DOHH2 (cell line): ENCODE results near the gene MYO18A.
"Not testable (repeated sequence)": the region's sequence is repeated elsewhere in the genome, so short reads cannot be mapped to it uniquely, and the experiment has no call there.

Experiments used
- H3F3A ChIP-seq: fragments of 200-600 bp; sonication (generic), shearing (Covaris generic); 2 replicates; pipeline ENCODE4 v1.6.0; 2016; ENCODE audit warnings: antibody characterized with exemption, mild to moderate bottlenecking; ENCODE audit not compliant: control insufficient read depth, insufficient read depth
- H3K27ac ChIP-seq: fragments of 200-600 bp; sonication (generic); 2 replicates; pipeline ENCODE4 v1.5.1; 2014; ENCODE audit warnings: low read depth, mild to moderate bottlenecking, low read length, moderate library complexity
- H3K27me3 ChIP-seq: fragments of 200-600 bp; sonication (generic); 2 replicates; pipeline ENCODE4 v1.6.1; 2014; ENCODE audit warnings: mild to moderate bottlenecking, low read length, mixed read lengths; ENCODE audit not compliant: control insufficient read depth
- H3K36me3 ChIP-seq: fragments of 200-600 bp; sonication (generic); 2 replicates; pipeline ENCODE4 v1.6.1; 2014; ENCODE audit warnings: mild to moderate bottlenecking, low read length, moderate library complexity, mixed read lengths; ENCODE audit not compliant: control insufficient read depth
- H3K4me1 ChIP-seq: fragments of 200-600 bp; sonication (generic); 2 replicates; pipeline ENCODE4 v1.6.1; 2014; ENCODE audit warnings: mild to moderate bottlenecking, low read length, mixed read lengths; ENCODE audit not compliant: control insufficient read depth
- H3K4me2 ChIP-seq: fragments of 200-600 bp; sonication (generic); 2 replicates; pipeline ENCODE4 v1.6.0; 2014; ENCODE audit warnings: mild to moderate bottlenecking, low read length, moderate library complexity
- H3K4me3 ChIP-seq: fragments of 200-600 bp; sonication (generic); 2 replicates; pipeline ENCODE4 v1.5.1; 2014; ENCODE audit warnings: mild to moderate bottlenecking, low read length, mixed read lengths
- H3K79me2 ChIP-seq: fragments of 200-600 bp; sonication (generic); 2 replicates; pipeline ENCODE4 v1.6.1; 2014; ENCODE audit warnings: mild to moderate bottlenecking, low read length, mixed read lengths; ENCODE audit not compliant: control insufficient read depth
- H3K9me2 ChIP-seq: fragments of 200-600 bp; sonication (generic); replicated peaks from 2 replicates; pipeline ENCODE4 v1.6.1; 2014; ENCODE audit warnings: mild to moderate bottlenecking, low read length, mixed read lengths; ENCODE audit not compliant: control insufficient read depth
- H3K9me3 ChIP-seq: fragments of 200-600 bp; sonication (generic); 2 replicates; pipeline ENCODE4 v1.6.1; 2014; ENCODE audit warnings: antibody characterized with exemption, low read length, mixed read lengths; ENCODE audit not compliant: control insufficient read depth, insufficient read depth
- H4K20me1 ChIP-seq: fragments of 200-600 bp; sonication (generic); 2 replicates; pipeline ENCODE4 v1.6.0; 2014; ENCODE audit warnings: low read depth, mild to moderate bottlenecking, antibody characterized with exemption, low read length, moderate library complexity; ENCODE audit not compliant: control insufficient read depth, insufficient read depth
- CTCF ChIP-seq: fragments of 200-600 bp; sonication (generic); IDR thresholded peaks from one replicate; pipeline ENCODE4 v1.5.1; 2014; ENCODE audit warnings: antibody characterized with exemption, mild to moderate bottlenecking, low read depth, low read length; ENCODE audit not compliant: poor library complexity, severe bottlenecking
- EZH2phosphoT487 ChIP-seq: fragments of 200-600 bp; sonication (generic); IDR thresholded peaks from 2 replicates; pipeline ENCODE4 v1.6.1; 2017; ENCODE audit warnings: borderline replicate concordance, mild to moderate bottlenecking, antibody characterized with exemption, low read length, moderate library complexity, mixed read lengths

Gene MYO18A

GRCh38 chr17:29090750-29091605 is 89.2 kb downstream of the MYO18A start:
- no peak for TF ChIP-seq EZH2phosphoT487
- TF ChIP-seq CTCF, result no peak
- no peaks in the 10 kb centered on the region for H3K27me3 ChIP-seq
- H4K20me1 ChIP-seq, result no peaks in the 10 kb centered on the region
- no peak overlapping the region for H3K4me2 ChIP-seq
- no peaks in the 10 kb centered on the region for H3K9me3 ChIP-seq
- no peaks in the 10 kb centered on the region for H3K4me1 ChIP-seq
- no peaks in the 10 kb centered on the region for H3K9me2 ChIP-seq
- H3K36me3 ChIP-seq, result peaks cover 66% of the 10 kb centered on the region
- no peaks in the 10 kb centered on the region for H3F3A ChIP-seq
- no peaks in the 10 kb centered on the region for H3K79me2 ChIP-seq
- no peak overlapping the region for H3K27ac ChIP-seq
- H3K4me3 ChIP-seq, result no peak overlapping the region

DNA sequence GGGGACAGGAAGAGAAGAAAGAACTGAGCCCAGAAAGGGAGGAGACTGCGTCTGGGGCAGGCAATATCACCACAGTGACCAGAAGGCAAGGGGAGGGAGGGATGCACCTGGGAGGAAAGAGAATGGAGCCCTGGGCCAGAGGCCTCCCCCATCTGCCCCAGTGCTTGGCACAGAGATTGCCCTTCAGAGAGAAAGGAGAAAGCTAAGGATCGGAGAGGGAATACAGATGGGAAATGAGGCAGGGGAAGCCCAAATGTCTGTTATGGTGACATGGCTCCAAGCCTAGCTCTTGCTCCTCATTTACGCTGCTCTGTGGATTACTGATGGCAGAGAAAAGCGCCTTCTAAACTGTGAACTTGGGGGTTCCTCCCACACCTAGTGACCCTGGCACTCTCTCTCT is 90.1 kb downstream of the MYO18A start:
- no peaks in the 10 kb centered on the region for H3K27me3 ChIP-seq
- H3K9me3 ChIP-seq, result no peaks in the 10 kb centered on the region
- H3K4me1 ChIP-seq, result no peaks in the 10 kb centered on the region
- no peaks in the 10 kb centered on the region for H4K20me1 ChIP-seq
- H3K9me2 ChIP-seq, result no peaks in the 10 kb centered on the region
- no peak for TF ChIP-seq CTCF
- TF ChIP-seq EZH2phosphoT487, result no peak
- H3K4me2 ChIP-seq, result no peak overlapping the region
- no peaks in the 10 kb centered on the region for H3F3A ChIP-seq
- H3K4me3 ChIP-seq, result no peak overlapping the region
- H3K79me2 ChIP-seq, result no peaks in the 10 kb centered on the region
- H3K36me3 ChIP-seq, result peaks cover 67% of the 10 kb centered on the region
- H3K27ac ChIP-seq, result no peak overlapping the region

- no peaks in the 10 kb centered on the region for H3K79me2 ChIP-seq
- no peaks in the 10 kb centered on the region for H3K9me2 ChIP-seq
- H3K27me3 ChIP-seq, result no peaks in the 10 kb centered on the region
- no peaks in the 10 kb centered on the region for H4K20me1 ChIP-seq
- H3K27ac ChIP-seq, result no peak overlapping the region
- no peaks in the 10 kb centered on the region for H3F3A ChIP-seq
- H3K4me2 ChIP-seq, result no peak overlapping the region
- H3K4me1 ChIP-seq, result no peaks in the 10 kb centered on the region
- H3K9me3 ChIP-seq, result no peaks in the 10 kb centered on the region
- H3K4me3 ChIP-seq, result no peak overlapping the region
- TF ChIP-seq EZH2phosphoT487, result no peak
- no peak for TF ChIP-seq CTCF
- peaks cover 64% of the 10 kb centered on the region for H3K36me3 ChIP-seq
These were observed 90.6 kb downstream of the MYO18A start for GRCh38 chr17:29089601-29090044.

DNA sequence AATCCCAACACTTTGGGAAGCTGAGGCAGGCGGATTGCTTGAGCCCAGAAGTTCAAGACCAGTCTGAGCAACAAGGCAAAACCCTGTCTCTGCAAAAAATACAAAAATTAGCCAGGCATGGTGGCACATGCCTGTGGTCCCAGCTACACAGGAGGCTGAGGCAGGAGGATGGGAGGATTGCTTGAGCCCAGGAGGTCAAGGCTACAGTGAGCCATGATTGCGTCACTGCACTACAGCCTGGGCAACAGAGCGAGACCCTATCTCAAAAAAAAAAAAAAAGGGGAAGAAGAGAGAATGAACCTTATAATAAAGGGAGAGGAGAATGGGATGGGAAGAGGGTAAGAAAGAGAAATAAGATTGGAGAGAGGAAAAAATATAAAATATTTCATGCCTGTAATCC is 91.4 kb downstream of the MYO18A start:
- not testable (repeated sequence) for H3K4me3 ChIP-seq, H3K79me2 ChIP-seq, H3K27me3 ChIP-seq, H4K20me1 ChIP-seq, H3K9me3 ChIP-seq, H3K4me1 ChIP-seq, H3K9me2 ChIP-seq, H3K27ac ChIP-seq, H3K4me2 ChIP-seq, H3F3A ChIP-seq
- H3K36me3 ChIP-seq, result peaks cover 55% of the 10 kb centered on the region
